HFFc6 (cell line): ENCODE data around the gene NAGS. TPM values are rescaled to one million over a fixed set of nuclear protein-coding genes. Genes with fewer than 3 reads are reported as not detected.

Experiments
- DNase-seq: peaks from one replicate; pipeline ENCODE4 v3.0.0-alpha.2; 2018
- H3K27ac Mint-ChIP-seq: 2 replicates; pipeline ENCODE4 v1.8.0; 2020; ENCODE audit warnings: mild to moderate bottlenecking, mixed read lengths
- H3K27me3 Mint-ChIP-seq: 2 replicates; pipeline ENCODE4 v1.8.0; 2021; ENCODE audit warnings: mild to moderate bottlenecking, moderate library complexity, mixed read lengths; ENCODE audit not compliant: insufficient read depth
- H3K36me3 Mint-ChIP-seq: 2 replicates; pipeline ENCODE4 v1.8.0; 2021; ENCODE audit warnings: low read depth, mixed read lengths
- H3K4me1 Mint-ChIP-seq: 2 replicates; pipeline ENCODE4 v1.8.0; 2020; ENCODE audit warnings: low read depth, mixed read lengths
- H3K4me3 Mint-ChIP-seq: 2 replicates; pipeline ENCODE4 v1.8.0; 2020; ENCODE audit warnings: mild to moderate bottlenecking, moderate library complexity, mixed read lengths
- H3K9me3 Mint-ChIP-seq: 2 replicates; pipeline ENCODE4 v1.8.0; 2020; ENCODE audit warnings: mild to moderate bottlenecking, mixed read lengths
- total RNA-seq, 6 experiments: library from RNA; stranded (reverse); fragmentation: NEBNext Ultra II Directional; extraction: Animal tissue kit (Norgen Biotek cat#: 25700); gene quantifications; 2 replicates in 1 of 6; 3 replicates in 5 of 6; pipeline ENCODE4 v1.2.3, GENCODE V29; 2021
- TF ChIP-seq, protein P1 (sequence below): fragments of 200-600 bp; sonication (generic); IDR thresholded peaks from 2 replicates; pipeline ENCODE4 v1.5.0; 2021; ENCODE audit warnings: antibody characterized with exemption, mild to moderate bottlenecking

Gene NAGS
- total RNA-seq, 6 experiments from 2014 or later = 0.63 to 1.1 (median 0.91) TPM

DNA sequence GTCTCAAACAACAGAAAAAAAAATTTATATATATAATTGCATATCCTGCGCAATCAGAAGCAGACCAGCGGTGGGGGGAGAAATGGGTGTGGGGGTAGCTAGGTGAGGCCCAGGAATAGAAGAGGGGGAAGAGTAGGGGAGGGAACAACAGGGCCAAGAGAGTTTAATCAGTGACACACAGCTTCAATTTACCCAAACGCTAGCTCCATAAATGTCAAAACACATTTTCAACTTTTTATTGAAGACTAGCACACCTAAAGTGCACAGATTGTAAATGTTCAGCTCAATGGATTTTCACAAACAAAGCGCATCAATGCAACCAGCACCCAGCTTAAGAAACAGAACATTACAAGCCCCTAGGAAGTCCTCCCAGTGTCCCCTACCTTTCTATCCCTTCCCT is 24.8 kb upstream of the NAGS start:
- Mint-ChIP-seq H3K36me3 (no peaks in the 10 kb centered on the region), H3K9me3 (no peaks in the 10 kb centered on the region), H3K4me3 (no peak overlapping the region), H3K27me3 (peaks cover 51% of the 10 kb centered on the region), H3K27ac (no peak overlapping the region), H3K4me1 (no peaks in the 10 kb centered on the region)
- TF ChIP-seq, protein P1, sequence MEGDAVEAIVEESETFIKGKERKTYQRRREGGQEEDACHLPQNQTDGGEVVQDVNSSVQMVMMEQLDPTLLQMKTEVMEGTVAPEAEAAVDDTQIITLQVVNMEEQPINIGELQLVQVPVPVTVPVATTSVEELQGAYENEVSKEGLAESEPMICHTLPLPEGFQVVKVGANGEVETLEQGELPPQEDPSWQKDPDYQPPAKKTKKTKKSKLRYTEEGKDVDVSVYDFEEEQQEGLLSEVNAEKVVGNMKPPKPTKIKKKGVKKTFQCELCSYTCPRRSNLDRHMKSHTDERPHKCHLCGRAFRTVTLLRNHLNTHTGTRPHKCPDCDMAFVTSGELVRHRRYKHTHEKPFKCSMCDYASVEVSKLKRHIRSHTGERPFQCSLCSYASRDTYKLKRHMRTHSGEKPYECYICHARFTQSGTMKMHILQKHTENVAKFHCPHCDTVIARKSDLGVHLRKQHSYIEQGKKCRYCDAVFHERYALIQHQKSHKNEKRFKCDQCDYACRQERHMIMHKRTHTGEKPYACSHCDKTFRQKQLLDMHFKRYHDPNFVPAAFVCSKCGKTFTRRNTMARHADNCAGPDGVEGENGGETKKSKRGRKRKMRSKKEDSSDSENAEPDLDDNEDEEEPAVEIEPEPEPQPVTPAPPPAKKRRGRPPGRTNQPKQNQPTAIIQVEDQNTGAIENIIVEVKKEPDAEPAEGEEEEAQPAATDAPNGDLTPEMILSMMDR = no peak
- DNase-seq = no peak

DNA sequence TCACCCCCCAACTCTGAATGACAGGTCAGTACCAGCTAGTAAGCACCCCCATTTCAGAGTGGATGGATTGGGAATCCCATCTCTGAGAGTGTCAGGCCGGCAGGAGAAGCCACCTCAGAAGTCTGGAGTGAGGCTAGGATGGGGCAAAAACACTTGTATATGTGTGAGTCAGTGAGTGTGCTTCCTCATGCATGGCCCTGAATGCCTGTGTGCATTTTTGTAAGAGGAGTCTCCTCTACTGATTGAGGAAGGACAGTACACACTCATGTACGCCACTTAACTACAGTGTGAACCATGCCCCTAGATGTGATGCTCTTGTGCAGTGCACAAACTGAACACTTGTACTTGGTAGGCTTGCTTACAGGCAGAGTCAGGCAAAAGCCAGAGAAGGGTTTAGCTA is 22.3 kb upstream of the NAGS start:
- no peak for DNase-seq
- no peak overlapping the region for H3K27ac Mint-ChIP-seq
- TF ChIP-seq, protein P1 = no peak
- H3K9me3 Mint-ChIP-seq = no peaks in the 10 kb centered on the region
- H3K4me1 Mint-ChIP-seq = no peaks in the 10 kb centered on the region
- H3K36me3 Mint-ChIP-seq = no peaks in the 10 kb centered on the region
- H3K4me3 Mint-ChIP-seq = no peak overlapping the region
- peaks cover 70% of the 10 kb centered on the region for H3K27me3 Mint-ChIP-seq

DNA sequence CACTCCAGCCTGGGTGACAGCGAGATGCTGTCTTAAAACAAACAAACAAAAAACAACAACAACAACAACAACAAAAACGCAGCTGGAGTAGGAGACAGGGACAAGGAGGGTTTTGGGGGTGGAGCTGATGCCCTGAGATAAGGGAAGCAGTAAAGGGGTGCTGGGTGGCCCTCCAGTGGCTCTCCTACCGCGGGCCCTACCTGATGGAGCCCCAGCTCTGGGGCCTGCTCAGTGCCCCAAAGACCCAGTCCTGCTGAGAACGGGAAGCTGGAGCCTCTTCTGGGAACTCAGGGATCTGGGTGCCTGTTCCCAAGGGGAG is 21.3 kb upstream of the NAGS start:
- H3K9me3 Mint-ChIP-seq = no peaks in the 10 kb centered on the region
- peaks cover 71% of the 10 kb centered on the region for H3K27me3 Mint-ChIP-seq
- no peak overlapping the region for H3K27ac Mint-ChIP-seq
- no peaks in the 10 kb centered on the region for H3K4me1 Mint-ChIP-seq
- TF ChIP-seq, protein P1 = no peak
- no peaks in the 10 kb centered on the region for H3K36me3 Mint-ChIP-seq
- no peak overlapping the region for H3K4me3 Mint-ChIP-seq
- no peak for DNase-seq

DNA sequence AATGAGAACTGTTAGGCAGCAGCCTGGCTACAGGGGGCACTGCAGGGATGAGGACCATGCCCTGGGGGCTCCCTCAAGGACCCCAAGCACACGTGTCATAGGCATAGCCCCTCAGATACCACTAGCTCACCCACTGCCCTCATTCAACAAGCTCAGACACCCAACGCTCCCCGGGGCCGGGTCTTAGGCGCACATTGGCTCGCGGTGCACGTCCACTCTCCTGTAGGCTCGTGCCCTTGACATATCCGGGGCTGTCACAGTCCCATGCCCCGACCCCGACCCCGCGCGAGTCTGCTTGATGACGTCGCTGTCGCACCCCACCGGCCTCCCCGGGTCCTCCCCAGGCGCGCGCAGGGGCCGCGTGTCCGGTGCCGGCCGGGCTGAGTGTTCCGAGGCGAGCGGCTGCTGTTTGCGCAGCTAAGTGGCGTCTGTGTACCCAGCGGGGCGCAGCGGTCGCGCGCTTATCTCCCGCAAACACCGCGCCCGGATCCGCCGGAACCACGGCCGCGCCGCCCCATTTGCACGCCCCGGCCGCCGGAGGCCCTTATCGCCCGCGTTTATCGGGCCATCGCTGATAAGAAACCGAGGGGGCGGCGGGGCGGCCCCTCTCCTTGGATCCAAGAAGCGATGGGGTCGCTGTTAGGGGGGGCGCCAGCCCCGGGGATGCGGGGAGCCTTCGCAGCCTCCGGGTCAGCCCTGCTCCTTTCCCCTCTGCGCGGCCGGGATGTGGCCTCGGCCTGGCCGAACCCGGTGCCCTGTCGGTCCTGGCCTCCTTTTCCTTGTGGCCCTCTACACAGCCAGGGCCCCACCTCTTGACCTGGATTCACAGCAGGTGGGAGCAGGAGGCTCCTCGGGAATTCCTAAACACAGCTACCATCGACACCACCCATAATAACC is 20.7 kb upstream of the NAGS start:
- no peak for DNase-seq
- TF ChIP-seq, protein P1 = peak; percentile 33; the same call in 1 of the 2 replicates
- H3K36me3 Mint-ChIP-seq = no peaks in the 10 kb centered on the region
- no peaks in the 10 kb centered on the region for H3K4me1 Mint-ChIP-seq
- H3K9me3 Mint-ChIP-seq = no peaks in the 10 kb centered on the region
- H3K4me3 Mint-ChIP-seq = no peak overlapping the region; the same call in 1 of the 2 replicates
- peaks cover 70% of the 10 kb centered on the region for H3K27me3 Mint-ChIP-seq
- no peak overlapping the region for H3K27ac Mint-ChIP-seq

DNA sequence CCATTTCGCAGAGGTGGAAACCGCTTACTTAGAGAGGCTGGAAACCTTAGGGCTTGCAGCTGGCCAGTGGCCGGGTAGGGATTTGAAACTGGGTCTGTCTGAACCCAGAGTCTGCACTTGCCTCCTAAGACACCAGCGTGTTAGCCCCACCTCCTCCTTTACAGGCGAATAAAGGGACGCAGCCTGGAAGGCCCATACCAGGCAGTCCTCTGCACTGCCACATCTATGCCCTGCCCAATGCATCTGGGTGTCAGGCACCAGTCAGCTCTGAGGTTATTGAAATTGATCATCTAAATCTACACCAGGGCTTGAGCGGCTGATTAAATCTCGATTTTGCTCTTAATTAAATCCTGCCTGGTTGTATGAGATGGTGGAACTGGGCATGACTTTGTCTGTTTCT is 19.9 kb upstream of the NAGS start:
- no peak for DNase-seq
- Mint-ChIP-seq H3K27ac (no peak overlapping the region), H3K27me3 (peaks cover 63% of the 10 kb centered on the region), H3K9me3 (no peaks in the 10 kb centered on the region), H3K4me3 (no peak overlapping the region; the same call in 1 of the 2 replicates), H3K36me3 (no peaks in the 10 kb centered on the region), H3K4me1 (no peaks in the 10 kb centered on the region)
- TF ChIP-seq, protein P1 = no peak
